K562 (cell line): ENCODE data around the gene CNOT4.

Source experiments
- CBX8 ChIP-seq: fragments of 200-600 bp; sonication (generic); IDR thresholded peaks from 2 replicates; pipeline ENCODE4 v1.6.1; 2012; ENCODE audit warnings: borderline replicate concordance, mixed run types, low read depth, mild to moderate bottlenecking, moderate library complexity, mixed read lengths, low read length, control low read depth, inconsistent platforms; ENCODE audit not compliant: poor library complexity, severe bottlenecking; ENCODE audit errors: extremely low read depth
- CTCF ChIP-seq, 3 experiments: IDR thresholded peaks in 2 of 3; conservative IDR thresholded peaks in 1 of 3; 2 replicates each; pipeline ENCODE4 v1.5.1; 2011 to 2012; ENCODE audit warnings: low read length in 3 of 3, mild to moderate bottlenecking in 3 of 3, control low read depth in 2 of 3, improper control_type of control experiment in 1 of 3, inconsistent platforms in 1 of 3, low read depth in 1 of 3, mixed read lengths in 1 of 3, moderate library complexity in 1 of 3; ENCODE audit not compliant: insufficient read depth in 2 of 3
- ETS1 ChIP-seq: conservative IDR thresholded peaks from 2 replicates; pipeline ENCODE4 v1.6.1; 2011; ENCODE audit warnings: low read depth, mild to moderate bottlenecking, low read length; ENCODE audit not compliant: control insufficient read depth
- MYC ChIP-seq, 2 experiments: fragments of 250-450 bp in 1 of 2; sonication (Bioruptor Pico) in 1 of 2; IDR thresholded peaks; 2 replicates each; pipeline versions ENCODE4 v1.5.1 to v1.6.1; 2012 to 2021; ENCODE audit warnings: low read depth in 2 of 2, borderline replicate concordance in 1 of 2, improper control_type of control experiment in 1 of 2, low read length in 1 of 2, mild to moderate bottlenecking in 1 of 2, moderate library complexity in 1 of 2
- RNF2 ChIP-seq: sonication (generic); IDR thresholded peaks from 2 replicates; pipeline ENCODE4 v1.6.1; 2016
- USF1 ChIP-seq: sonication (generic); formaldehyde crosslinking; IDR thresholded peaks from 2 replicates; pipeline ENCODE4 v1.9.0; 2022; ENCODE audit warnings: mild to moderate bottlenecking, missing genetic modification reagents
- ZNF217 ChIP-seq: sonication (generic); formaldehyde crosslinking; IDR thresholded peaks from 2 replicates; pipeline ENCODE4 v1.8.0; 2022; ENCODE audit warnings: mild to moderate bottlenecking, missing genetic modification reagents
- ZNF609 ChIP-seq: sonication (generic); formaldehyde crosslinking; IDR thresholded peaks from 2 replicates; pipeline ENCODE4 v1.8.1; 2023; ENCODE audit warnings: missing genetic modification reagents, mild to moderate bottlenecking, borderline replicate concordance

- no peak for TF ChIP-seq ZNF609
- TF ChIP-seq ZNF217 (CRISPR knock-in tag) = no peak
- TF ChIP-seq USF1 = no peak
- TF ChIP-seq MYC (IDR thresholded peaks at IDR 0.05; ENCODE audit: low read depth, low read length) = no peak
- TF ChIP-seq MYC (CRISPR knock-in tag; IDR thresholded peaks at IDR 0.05; ENCODE audit: borderline replicate concordance, low read depth) = no peak
- no peak for TF ChIP-seq CTCF (IDR thresholded peaks at IDR 0.05 in 2 of 3, conservative IDR thresholded peaks at IDR 0.05 in 1 of 3; ENCODE audit: insufficient read depth in 2 of 3, low read depth in 1 of 3, low read length in 3 of 3)
- no peak for TF ChIP-seq CBX8
- no peak for TF ChIP-seq RNF2
- no peak for TF ChIP-seq ETS1
Measured at GRCh38 chr7:135518748-135519147, 8.8 kb upstream of the CNOT4 start.
